Coronary artery (tissue), 2 donors: ENCODE results near the gene RAB9A.

Experiments
- DNase-seq: peaks from one replicate; pipeline ENCODE4 v3.0.0-alpha.2; 2017; ENCODE audit warnings: low spot score
- H3K27ac ChIP-seq, 2 donors: fragments of 200-600 bp; sonication (generic); one replicate each; pipeline ENCODE4 v1.5.1; 2016 to 2019
- H3K4me3 ChIP-seq: fragments of 200-600 bp; sonication (generic); 2 replicates; pipeline ENCODE4 v1.5.1; 2016; ENCODE audit warnings: mild to moderate bottlenecking, moderate library complexity
- TF ChIP-seq, protein P1 (sequence below): fragments of 200-600 bp; sonication (generic); IDR thresholded peaks from one replicate; pipeline ENCODE4 v1.5.1; 2019; ENCODE audit warnings: antibody characterized with exemption

RAB9A gene

DNA sequence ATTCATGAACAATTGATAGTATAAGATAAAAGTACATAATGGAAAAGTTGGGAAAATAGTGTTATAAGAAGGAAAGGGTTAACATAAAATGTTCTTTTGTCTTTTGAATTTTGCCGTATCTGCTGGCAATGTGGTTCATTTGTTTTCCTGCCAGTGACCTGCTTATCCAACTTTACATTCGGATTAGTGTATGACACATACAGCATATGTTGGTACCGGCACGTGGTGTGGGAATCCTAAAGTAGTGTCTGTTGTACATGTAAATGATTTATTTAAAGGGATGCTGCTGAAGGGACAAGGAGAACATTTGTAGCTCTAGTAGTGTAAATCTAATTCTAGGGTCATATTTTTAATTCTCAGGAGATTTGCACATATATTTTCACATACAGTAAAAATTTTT is 11.5 kb downstream of the RAB9A start:
- Histone ChIP-seq H3K4me3 (no peak overlapping the region), H3K27ac (no peak overlapping the region)
- TF ChIP-seq, protein P1, sequence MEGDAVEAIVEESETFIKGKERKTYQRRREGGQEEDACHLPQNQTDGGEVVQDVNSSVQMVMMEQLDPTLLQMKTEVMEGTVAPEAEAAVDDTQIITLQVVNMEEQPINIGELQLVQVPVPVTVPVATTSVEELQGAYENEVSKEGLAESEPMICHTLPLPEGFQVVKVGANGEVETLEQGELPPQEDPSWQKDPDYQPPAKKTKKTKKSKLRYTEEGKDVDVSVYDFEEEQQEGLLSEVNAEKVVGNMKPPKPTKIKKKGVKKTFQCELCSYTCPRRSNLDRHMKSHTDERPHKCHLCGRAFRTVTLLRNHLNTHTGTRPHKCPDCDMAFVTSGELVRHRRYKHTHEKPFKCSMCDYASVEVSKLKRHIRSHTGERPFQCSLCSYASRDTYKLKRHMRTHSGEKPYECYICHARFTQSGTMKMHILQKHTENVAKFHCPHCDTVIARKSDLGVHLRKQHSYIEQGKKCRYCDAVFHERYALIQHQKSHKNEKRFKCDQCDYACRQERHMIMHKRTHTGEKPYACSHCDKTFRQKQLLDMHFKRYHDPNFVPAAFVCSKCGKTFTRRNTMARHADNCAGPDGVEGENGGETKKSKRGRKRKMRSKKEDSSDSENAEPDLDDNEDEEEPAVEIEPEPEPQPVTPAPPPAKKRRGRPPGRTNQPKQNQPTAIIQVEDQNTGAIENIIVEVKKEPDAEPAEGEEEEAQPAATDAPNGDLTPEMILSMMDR: no peak
- DNase-seq: no peak

DNA sequence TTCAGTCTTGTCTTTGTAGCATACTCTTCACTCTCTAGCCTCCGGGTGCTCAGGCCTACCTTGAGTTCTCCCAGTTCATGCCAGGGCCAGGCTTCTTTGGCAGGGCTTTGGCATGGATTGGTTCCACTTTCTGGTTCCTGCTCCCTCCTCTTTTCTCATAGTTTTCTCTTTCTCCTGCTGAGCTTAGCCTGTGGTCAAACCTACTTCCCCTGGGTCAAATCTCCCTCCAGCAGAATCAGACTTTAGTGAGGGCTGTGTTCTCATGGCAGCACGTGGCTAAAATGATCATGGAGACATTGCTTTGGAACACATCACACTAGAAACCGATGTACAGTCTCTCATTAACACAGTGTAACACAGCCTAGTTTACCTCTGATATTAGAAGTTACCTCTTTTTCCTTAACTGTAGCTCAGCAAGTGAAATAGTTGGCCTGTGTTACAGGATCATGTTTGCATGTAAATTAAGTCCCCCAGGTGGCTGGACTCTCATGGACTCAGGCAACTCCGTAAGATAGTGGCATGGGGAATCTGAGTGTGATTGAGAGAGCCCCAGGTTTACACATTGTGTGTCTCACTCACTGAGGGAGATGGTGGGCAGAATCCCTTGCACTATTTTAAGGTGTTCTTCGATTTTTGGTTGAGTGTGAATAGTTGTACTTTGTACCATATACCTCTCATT is 13.3 kb downstream of the RAB9A start:
- DNase-seq: no peak
- Histone ChIP-seq H3K27ac (no peak overlapping the region), H3K4me3 (no peak overlapping the region)
- TF ChIP-seq, protein P1: no peak

- H3K27ac ChIP-seq: no peak overlapping the region
- H3K4me3 ChIP-seq: no peak overlapping the region
- no peak for DNase-seq
- TF ChIP-seq, protein P1: no peak
Observed at GRCh38 chrX:13703135-13703534, 14.2 kb downstream of the RAB9A start.

DNA sequence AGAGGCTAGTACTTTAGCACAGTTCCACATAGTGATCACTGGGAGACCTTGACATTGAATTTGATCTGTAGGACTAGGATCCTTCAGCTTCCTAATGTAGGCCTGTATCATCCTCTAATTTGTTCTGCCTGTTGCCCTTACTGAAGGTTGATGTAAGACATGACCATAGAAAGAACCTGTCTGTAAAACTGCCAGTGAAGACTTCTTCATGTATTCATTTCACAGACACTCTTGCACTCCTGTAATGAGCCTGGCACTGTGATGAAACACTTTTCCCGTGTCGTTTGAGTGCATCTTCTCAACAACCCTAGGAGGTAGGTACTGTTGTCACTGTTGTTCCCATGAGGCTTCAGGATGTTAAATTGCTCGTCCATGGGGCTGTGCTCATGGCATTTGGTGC is 14.7 kb downstream of the RAB9A start:
- TF ChIP-seq, protein P1: no peak
- no peak overlapping the region for H3K4me3 ChIP-seq
- no peak for DNase-seq
- no peak overlapping the region for H3K27ac ChIP-seq

DNA sequence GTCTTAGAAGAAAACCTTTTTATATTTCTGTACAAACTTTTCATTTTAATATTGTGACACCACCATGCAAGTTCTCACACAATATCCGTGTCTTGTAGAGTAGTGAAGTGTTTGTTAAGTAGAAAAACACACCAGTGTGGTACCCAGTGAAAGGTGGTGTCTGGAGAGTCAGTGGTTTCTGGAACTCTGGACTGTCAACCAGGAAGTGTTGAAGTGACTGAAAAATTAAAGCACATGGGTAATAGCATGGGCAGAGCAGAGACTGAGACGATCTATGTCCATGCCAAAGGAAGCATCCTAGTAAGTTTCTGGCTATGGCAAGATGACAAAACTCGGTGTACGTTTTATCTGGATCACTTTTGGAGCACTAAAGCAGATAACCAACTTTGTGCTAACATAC is 22.2 kb downstream of the RAB9A start:
- Histone ChIP-seq H3K27ac (no peak overlapping the region), H3K4me3 (no peak overlapping the region)
- DNase-seq: no peak
- TF ChIP-seq, protein P1: no peak

DNA sequence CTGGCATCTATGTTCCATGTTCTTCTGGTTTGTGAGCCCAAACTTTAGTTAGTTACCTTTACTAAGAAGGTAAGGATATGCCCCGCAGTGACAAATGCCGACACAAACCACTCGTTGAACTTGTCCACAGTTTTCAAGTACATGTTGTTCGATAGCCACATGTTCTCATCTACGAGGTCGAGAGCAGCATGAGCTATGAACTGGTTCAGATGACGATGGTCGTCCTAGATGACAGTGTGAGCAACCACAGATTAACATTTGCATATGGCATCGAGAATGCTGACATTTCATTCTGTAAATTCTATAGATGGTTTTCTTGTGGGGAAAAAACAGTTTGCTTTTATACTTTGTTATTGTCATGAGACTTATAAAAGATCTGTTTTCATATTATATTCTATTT is 27.5 kb downstream of the RAB9A start:
- Histone ChIP-seq H3K27ac (no peak overlapping the region), H3K4me3 (no peak overlapping the region)
- no peak for DNase-seq
- TF ChIP-seq, protein P1: no peak

- TF ChIP-seq, protein P1: no peak
- DNase-seq: no peak
- Histone ChIP-seq H3K4me3 (no peak overlapping the region), H3K27ac (no peak overlapping the region)
Observed at GRCh38 chrX:13716905-13717304, 28.0 kb downstream of the RAB9A start.
